IMR-90 (cell line): ENCODE results near the gene OSBPL2. TPM values are rescaled to one million over a fixed set of nuclear protein-coding genes. Genes with fewer than 3 reads are reported as not detected.

Experiments
- ATAC-seq: fragments of 200-7000 bp; cut with Tn5 transposase; 2 replicates; pipeline ENCODE4 v1.9.1; 2020; ENCODE audit warnings: low read depth, mild to moderate bottlenecking, moderate library complexity
- BruUV-seq: library from RNA; stranded (reverse); fragments of 400-500 nt; replicated peaks from 2 replicates; lab custom pipeline; 2021; lab: Mats Ljungman, UMichigan
- CTCF ChIA-PET: fragments of 300-600 bp; formaldehyde crosslinking; extraction: SDS; loops from one replicate; lab custom pipeline; 2021; ENCODE audit warnings: antibody characterized with exemption; lab: Yijun Ruan, JAX
- POLR2A ChIA-PET: fragments of 300-600 bp; sonication (Branson Sonifier 250); formaldehyde crosslinking; loops from one replicate; lab custom pipeline; 2022; ENCODE audit warnings: antibody characterized with exemption; ENCODE audit not compliant: unreplicated experiment; lab: Charles Lee
- DNase-seq: peaks from one replicate; pipeline ENCODE4 v3.0.0; 2013
- H2AFZ ChIP-seq: replicated peaks from 2 replicates; pipeline ENCODE3; 2013; ENCODE audit warnings: low read length, mild to moderate bottlenecking; ENCODE audit not compliant: poor library complexity
- H2AK5ac ChIP-seq: 2 replicates; pipeline ENCODE4 v1.6.1; 2013; ENCODE audit warnings: low read depth, low read length, inconsistent platforms
- H2AK9ac ChIP-seq: replicated peaks from 2 replicates; pipeline ENCODE3; 2013; ENCODE audit warnings: mild to moderate bottlenecking, low read depth, low read length, moderate library complexity; ENCODE audit not compliant: poor library complexity
- H2BK120ac ChIP-seq: 2 replicates; pipeline ENCODE4 v1.6.1; 2013; ENCODE audit warnings: low read depth, low read length, inconsistent platforms
- H2BK15ac ChIP-seq: 3 replicates; pipeline ENCODE4 v1.6.1; 2013; ENCODE audit warnings: low read depth, low read length, inconsistent platforms
- H2BK20ac ChIP-seq: 2 replicates; pipeline ENCODE4 v1.6.1; 2013; ENCODE audit warnings: low read depth, mild to moderate bottlenecking, inconsistent platforms, low read length, moderate library complexity
- H2BK5ac ChIP-seq: 2 replicates; pipeline ENCODE4 v1.6.1; 2013; ENCODE audit warnings: mild to moderate bottlenecking, low read depth, low read length, inconsistent platforms; ENCODE audit not compliant: poor library complexity, severe bottlenecking
- H3K14ac ChIP-seq: replicated peaks from 2 replicates; pipeline ENCODE4 v1.6.1; 2013; ENCODE audit warnings: low read depth, low read length, inconsistent platforms
- H3K18ac ChIP-seq: 2 replicates; pipeline ENCODE4 v1.6.1; 2013; ENCODE audit warnings: low read depth, low read length, control low read depth
- H3K23ac ChIP-seq: 2 replicates; pipeline ENCODE4 v1.6.1; 2013; ENCODE audit warnings: low read depth, low read length, inconsistent platforms
- H3K27ac ChIP-seq: 2 replicates; pipeline ENCODE4 v1.5.1; 2013; ENCODE audit warnings: mild to moderate bottlenecking, control low read depth, low read length; ENCODE audit not compliant: insufficient read depth
- H3K27me3 ChIP-seq: 2 replicates; pipeline ENCODE4 v1.6.1; 2013; ENCODE audit warnings: low read length; ENCODE audit not compliant: control insufficient read depth, insufficient read depth
- H3K36me3 ChIP-seq: 2 replicates; pipeline ENCODE4 v1.6.1; 2013; ENCODE audit warnings: low read length, mixed read lengths; ENCODE audit not compliant: control insufficient read depth, insufficient read depth
- H3K4ac ChIP-seq: 2 replicates; pipeline ENCODE4 v1.6.1; 2013; ENCODE audit warnings: low read depth, low read length, inconsistent platforms
- H3K4me1 ChIP-seq: 2 replicates; pipeline ENCODE4 v1.6.1; 2013; ENCODE audit warnings: low read length, mixed read lengths; ENCODE audit not compliant: control insufficient read depth, insufficient read depth
- H3K4me2 ChIP-seq: 2 replicates; pipeline ENCODE4 v1.6.1; 2013; ENCODE audit warnings: low read depth, mild to moderate bottlenecking, control low read depth, low read length, moderate library complexity
- H3K4me3 ChIP-seq: 2 replicates; pipeline ENCODE4 v1.5.1; 2013; ENCODE audit warnings: low read depth, mild to moderate bottlenecking, control low read depth, low read length, moderate library complexity; ENCODE audit not compliant: insufficient read depth
- H3K56ac ChIP-seq: 2 replicates; pipeline ENCODE4 v1.6.1; 2013; ENCODE audit warnings: low read length, inconsistent platforms; ENCODE audit not compliant: insufficient read depth; ENCODE audit errors: extremely low read depth
- H3K79me1 ChIP-seq, 2 experiments: 2 replicates each; pipeline ENCODE4 v1.6.1; 2013; ENCODE audit warnings: low read length in 2 of 2, inconsistent platforms in 1 of 2, low read depth in 1 of 2
- H3K9ac ChIP-seq: 2 replicates; pipeline ENCODE4 v1.6.1; 2013; ENCODE audit warnings: low read depth, low read length, control low read depth
- H3K9me1 ChIP-seq: 2 replicates; pipeline ENCODE4 v1.6.1; 2013; ENCODE audit warnings: low read length, inconsistent platforms; ENCODE audit not compliant: insufficient read depth
- H3K9me3 ChIP-seq: 2 replicates; pipeline ENCODE4 v1.6.1; 2013; ENCODE audit warnings: low read length; ENCODE audit not compliant: control insufficient read depth, insufficient read depth
- H4K20me1 ChIP-seq: 2 replicates; pipeline ENCODE4 v1.6.1; 2013; ENCODE audit warnings: low read length, inconsistent platforms; ENCODE audit not compliant: insufficient read depth
- H4K5ac ChIP-seq: 2 replicates; pipeline ENCODE4 v1.6.1; 2013; ENCODE audit warnings: mild to moderate bottlenecking, low read depth, low read length, control low read depth
- H4K8ac ChIP-seq, 2 experiments: 2 replicates each; pipeline ENCODE4 v1.6.1; 2013; ENCODE audit warnings: low read depth in 2 of 2, low read length in 2 of 2, control low read depth in 1 of 2, inconsistent platforms in 1 of 2
- H4K91ac ChIP-seq: 2 replicates; pipeline ENCODE4 v1.6.1; 2013; ENCODE audit warnings: low read depth, low read length, inconsistent platforms; ENCODE audit not compliant: insufficient read depth
- BHLHE40 ChIP-seq: fragments of 150-350 bp; IDR thresholded peaks from 2 replicates; pipeline ENCODE4 v1.6.1; 2016; ENCODE audit warnings: mild to moderate bottlenecking, low read depth, low read length
- CHD1 ChIP-seq: IDR thresholded peaks from 2 replicates; pipeline ENCODE4 v1.6.1; 2012; ENCODE audit warnings: low read depth, low read length, improper control_type of control experiment
- MAZ ChIP-seq: IDR thresholded peaks from 2 replicates; pipeline ENCODE4 v1.6.1; 2012; ENCODE audit warnings: low read depth, mild to moderate bottlenecking, low read length, improper control_type of control experiment, moderate library complexity, borderline replicate concordance
- MXI1 ChIP-seq: IDR thresholded peaks from 2 replicates; pipeline ENCODE4 v1.6.1; 2012; ENCODE audit warnings: low read depth, mild to moderate bottlenecking, low read length, moderate library complexity, borderline replicate concordance
- RCOR1 ChIP-seq: IDR thresholded peaks from 2 replicates; pipeline ENCODE4 v1.6.1; 2012; ENCODE audit warnings: mild to moderate bottlenecking, low read length, improper control_type of control experiment; ENCODE audit not compliant: insufficient replicate concordance
- WGBS, 2 experiments: methylation state at CpG; one replicate each; pipeline versions ENCODE4 v1.1.5 to v1.1.7; 2013; ENCODE audit warnings: missing lambda C conversion rate in 2 of 2; ENCODE audit not compliant: insufficient read length in 1 of 2; ENCODE audit errors: extremely low coverage in 2 of 2; 5-methylcytosine and 5-hydroxymethylcytosine counted together
- dilution Hi-C: fragments of 300-500 bp; cut with HindIII; formaldehyde crosslinking; loops from one replicate; pipeline ENCODE4 v1.14.3; 2018; ENCODE audit warnings: low sequenced_read_pairs; ENCODE audit not compliant: unreplicated experiment
- in situ Hi-C: fragments of 300-500 bp; cut with MboI; formaldehyde crosslinking; loops from 3 replicates; pipeline ENCODE4 v1.14.3; 2019; ENCODE audit warnings: low sequenced_read_pairs, inconsistent platforms, mixed read lengths
- intact Hi-C: fragments of 100-400 bp; cut with micrococcal nuclease; formaldehyde crosslinking; loops from 2 replicates; pipeline ENCODE4 v1.10.0; 2022
- polyA plus RNA-seq, 3 experiments: library from polyadenylated mRNA; depleted of rRNA; stranded (reverse); fragments of >200 nt; gene quantifications; 2 replicates each; pipeline ENCODE4 v1.2.3, GENCODE V29; 2012; ENCODE audit warnings: low replicate concordance in 1 of 3
- total RNA-seq: library from RNA; depleted of rRNA; stranded (reverse); fragments of >200 nt; gene quantifications from 2 replicates; pipeline ENCODE4 v1.2.3, GENCODE V29; 2012
- TF ChIP-seq, protein P1 (sequence below): conservative IDR thresholded peaks from 2 replicates; pipeline ENCODE4 v1.5.1; 2012; ENCODE audit warnings: mild to moderate bottlenecking, low read depth, low read length, improper control_type of control experiment

Gene OSBPL2
- total and polyA plus RNA-seq, 2 of the 4 experiments (the other 2 are of a cell fraction): 19.3 to 27.6 TPM

DNA sequence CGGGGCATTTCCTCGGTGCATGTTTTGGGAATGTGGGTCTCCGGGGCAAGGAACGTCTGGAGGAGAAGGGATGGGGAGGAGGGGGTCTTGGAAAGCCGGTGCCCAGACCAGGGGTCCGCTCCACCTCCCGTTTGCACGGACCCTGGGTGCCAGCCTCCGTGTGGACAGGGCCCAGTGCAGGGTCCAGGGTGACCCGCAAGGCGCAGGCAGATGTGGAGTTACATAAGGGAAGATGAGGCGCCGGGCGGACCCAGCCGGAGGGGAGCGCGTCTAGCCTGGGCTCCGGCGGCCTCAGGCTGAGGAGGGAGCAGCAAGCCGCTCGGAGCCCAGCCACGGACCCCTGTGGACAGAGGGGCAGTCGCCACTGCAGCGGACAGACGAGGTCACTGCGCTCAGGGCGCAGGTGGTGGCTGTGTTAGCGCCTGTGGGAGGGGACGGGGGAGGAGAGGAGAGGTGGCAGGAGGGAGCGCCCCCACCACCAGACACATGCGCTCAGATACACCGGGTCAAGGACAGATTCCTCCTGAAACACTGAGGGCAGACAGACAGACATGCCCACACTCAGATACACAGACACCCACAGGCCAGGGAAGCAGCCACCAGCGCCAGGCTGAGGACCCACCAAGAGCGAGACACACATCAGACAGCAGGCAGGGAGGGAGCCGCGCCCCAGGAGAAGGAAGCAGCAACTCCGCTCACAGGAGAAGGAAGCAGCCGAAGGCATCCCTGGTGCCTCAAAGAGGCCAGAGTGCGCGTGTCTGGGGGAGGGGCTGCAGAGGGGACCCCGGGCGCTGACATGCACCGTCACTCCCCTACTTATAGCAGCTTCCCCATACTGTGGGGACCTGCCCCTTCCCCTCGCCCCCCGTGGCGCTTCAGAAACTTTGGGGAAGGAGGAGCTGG, 17.4 kb upstream of the OSBPL2 start (continued):
- no peak for TF ChIP-seq MXI1

DNA sequence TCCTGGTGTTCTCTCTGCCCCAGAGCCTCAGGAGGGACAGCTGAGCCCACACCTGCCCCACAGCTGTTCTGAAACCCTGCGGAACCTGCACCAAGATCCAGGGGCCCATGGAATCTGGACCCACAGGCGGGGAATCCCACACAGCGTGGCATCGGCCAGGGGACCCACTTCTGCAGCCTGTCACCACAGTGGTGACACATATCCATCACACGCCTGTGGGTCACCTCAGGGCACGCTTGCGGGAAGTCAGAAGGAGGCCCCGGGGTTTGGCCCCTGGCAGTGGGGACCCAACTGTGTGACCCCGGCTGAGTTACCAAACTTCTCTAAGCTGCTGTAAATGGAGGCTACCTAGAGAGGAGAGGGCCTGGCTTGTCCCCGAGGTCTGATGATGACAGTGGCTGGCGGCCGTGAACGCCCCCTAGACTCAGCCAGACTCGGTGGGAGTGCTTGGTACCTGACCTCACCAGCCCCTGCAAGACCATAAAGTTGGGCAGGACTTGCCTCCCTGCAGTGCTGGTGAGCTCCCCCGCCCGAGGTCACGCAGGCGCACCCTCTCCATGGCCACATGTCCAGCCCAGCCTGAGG, 16.0 kb upstream of the OSBPL2 start:
- TF ChIP-seq MXI1: no peak
- no peak for TF ChIP-seq RCOR1
- no peak for TF ChIP-seq MAZ
- TF ChIP-seq, protein P1, sequence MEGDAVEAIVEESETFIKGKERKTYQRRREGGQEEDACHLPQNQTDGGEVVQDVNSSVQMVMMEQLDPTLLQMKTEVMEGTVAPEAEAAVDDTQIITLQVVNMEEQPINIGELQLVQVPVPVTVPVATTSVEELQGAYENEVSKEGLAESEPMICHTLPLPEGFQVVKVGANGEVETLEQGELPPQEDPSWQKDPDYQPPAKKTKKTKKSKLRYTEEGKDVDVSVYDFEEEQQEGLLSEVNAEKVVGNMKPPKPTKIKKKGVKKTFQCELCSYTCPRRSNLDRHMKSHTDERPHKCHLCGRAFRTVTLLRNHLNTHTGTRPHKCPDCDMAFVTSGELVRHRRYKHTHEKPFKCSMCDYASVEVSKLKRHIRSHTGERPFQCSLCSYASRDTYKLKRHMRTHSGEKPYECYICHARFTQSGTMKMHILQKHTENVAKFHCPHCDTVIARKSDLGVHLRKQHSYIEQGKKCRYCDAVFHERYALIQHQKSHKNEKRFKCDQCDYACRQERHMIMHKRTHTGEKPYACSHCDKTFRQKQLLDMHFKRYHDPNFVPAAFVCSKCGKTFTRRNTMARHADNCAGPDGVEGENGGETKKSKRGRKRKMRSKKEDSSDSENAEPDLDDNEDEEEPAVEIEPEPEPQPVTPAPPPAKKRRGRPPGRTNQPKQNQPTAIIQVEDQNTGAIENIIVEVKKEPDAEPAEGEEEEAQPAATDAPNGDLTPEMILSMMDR: no peak
- no peak for TF ChIP-seq BHLHE40
- no peak for TF ChIP-seq CHD1
- Histone ChIP-seq H3K18ac (no peak overlapping the region), H3K56ac (no peak overlapping the region), H4K20me1 (peaks cover 12% of the 10 kb centered on the region), H4K91ac (no peak overlapping the region), H3K27ac (no peak overlapping the region), H3K27me3 (peaks cover 91% of the 10 kb centered on the region), H2AK9ac (no peak overlapping the region), H2BK5ac (no peak overlapping the region), H3K14ac (no peak overlapping the region), H3K9me1 (no peaks in the 10 kb centered on the region), H3K23ac (no peak overlapping the region), H2AK5ac (no peak overlapping the region), H3K36me3 (no peaks in the 10 kb centered on the region), H2BK15ac (no peak overlapping the region), H3K9me3 (no peaks in the 10 kb centered on the region), H2BK20ac (no peak overlapping the region), H4K5ac (no peak overlapping the region), H3K4me3 (no peak overlapping the region), H3K4me1 (no peaks in the 10 kb centered on the region), H3K79me1 (no peaks in the 10 kb centered on the region), H3K9ac (no peak overlapping the region), H4K8ac (no peak overlapping the region), H2BK120ac (no peak overlapping the region), H2AFZ (no peak overlapping the region), H3K4me2 (no peak overlapping the region), H3K4ac (no peak overlapping the region)
- dilution Hi-C loops: no loop called here
- intact Hi-C loops: no loop called here
- in situ Hi-C loops: no loop called here
- ATAC-seq (no peak), DNase-seq (no peak)
- WGBS, 2 experiments: 84% methylated on average over 7 of the region's 18 CpGs; no CpG with 5 or more reads in 1 of the 2 experiments
- BruUV-seq: no TSS peak
- CTCF ChIA-PET: no interaction called here
- POLR2A ChIA-PET: no interaction called here
